Body of pancreas (tissue), 4 donors: ENCODE measurements around the gene RICTOR.

Source experiments
- CTCF ChIP-seq, 7 experiments: fragments of 450-650 bp in 4 of 7; fragments of 200-600 bp in 3 of 7; sonication (generic) in 3 of 7; IDR thresholded peaks; one replicate each; pipeline ENCODE4 v1.5.1; 2016 to 2019; ENCODE audit warnings: antibody characterized with exemption in 7 of 7
- POLR2A ChIP-seq, 3 donors: fragments of 450-650 bp; IDR thresholded peaks; one replicate each; pipeline ENCODE4 v1.6.1; 2016; ENCODE audit warnings: antibody characterized with exemption in 3 of 3, mild to moderate bottlenecking in 2 of 3

GRCh38 chr5:38926121-38926520 lies 148.1 kb downstream of the RICTOR start:
- TF ChIP-seq CTCF (IDR thresholded peaks at IDR 0.05) (no peak), POLR2A (IDR thresholded peaks at IDR 0.05) (no peak)
